EH (cell line): ENCODE data around the gene DMAC1.

Source experiments
- DNase-seq: peaks from one replicate; pipeline ENCODE4 v3.0.0-alpha.2; 2015; ENCODE audit warnings: low read depth

The DMAC1 gene

DNA sequence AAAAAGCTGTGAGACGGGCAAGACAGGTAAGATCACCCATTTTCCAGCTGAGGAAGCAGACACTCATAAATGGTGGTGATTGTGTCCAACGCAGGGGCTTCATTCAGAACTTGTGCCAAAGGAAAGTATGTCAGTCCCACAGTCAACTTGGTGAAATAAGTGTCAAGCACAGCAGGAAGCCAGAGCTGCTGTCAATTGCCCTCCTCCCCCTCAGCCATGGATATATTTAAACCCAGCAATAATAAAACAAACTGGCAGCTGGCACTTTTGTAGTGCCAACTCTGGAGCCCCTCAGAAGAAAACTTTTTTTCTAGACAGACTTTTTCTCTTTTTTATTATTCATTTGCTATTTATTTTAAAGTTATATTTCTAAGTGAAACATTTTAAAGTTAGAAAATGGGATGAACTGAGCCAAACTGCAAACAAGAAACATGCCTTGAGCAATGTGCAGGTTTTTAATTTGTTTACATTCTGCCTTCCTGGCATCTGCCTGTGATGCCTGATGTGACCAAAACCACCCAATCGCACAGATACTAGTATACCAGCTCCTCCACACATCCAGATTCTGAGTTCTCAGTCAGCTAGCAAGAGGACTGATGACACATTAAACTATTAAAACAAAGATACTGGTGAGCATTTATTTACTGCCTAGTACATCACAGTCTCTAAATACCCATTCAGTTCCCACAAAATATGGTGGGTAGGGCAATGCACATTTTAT, 17.0 kb downstream of the DMAC1 start:
- no peak for DNase-seq

DNA sequence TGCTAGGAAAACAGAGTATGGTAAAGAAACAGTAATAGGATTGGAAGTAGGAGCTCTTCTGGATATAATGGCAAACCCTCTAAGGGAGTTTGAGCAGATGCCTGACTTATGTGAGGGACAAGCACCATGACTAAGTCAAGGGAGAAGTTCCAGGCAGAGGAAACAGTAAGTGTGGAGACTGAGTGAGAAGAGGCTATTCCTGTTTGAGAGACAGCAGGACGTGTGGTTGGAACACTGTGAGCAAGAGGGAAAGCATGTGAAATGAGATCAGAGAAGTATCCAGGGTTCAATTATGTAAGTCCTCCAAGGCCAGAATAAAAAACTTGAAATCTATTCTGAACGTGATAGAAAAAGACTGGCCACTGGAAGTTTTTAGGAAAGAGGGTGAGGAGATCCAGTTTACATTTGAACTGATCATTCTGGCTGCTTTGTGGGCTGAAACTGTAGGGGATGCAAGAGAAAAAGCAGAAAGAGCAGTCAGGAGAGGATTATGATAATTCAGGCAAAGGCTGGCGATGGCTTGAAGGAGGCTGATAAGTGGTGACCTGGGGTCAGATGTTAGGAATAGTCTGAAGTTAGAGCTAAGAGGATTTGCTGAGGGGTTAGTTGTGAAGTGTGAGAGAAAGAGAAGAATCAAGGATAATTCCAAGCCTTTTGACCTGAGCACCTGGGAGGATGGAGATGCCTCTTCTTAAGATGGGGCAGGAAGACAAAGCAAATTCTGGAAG, 19.2 kb downstream of the DMAC1 start:
- DNase-seq, result peak; percentile 67

- DNase-seq, result no peak
These were observed 20.6 kb downstream of the DMAC1 start for GRCh38 chr9:7778851-7779600.

GRCh38 chr9:7777771-7778170, 21.8 kb downstream of the DMAC1 start:
- DNase-seq, result no peak

GRCh38 chr9:7770111-7770510, 29.5 kb downstream of the DMAC1 start:
- DNase-seq, result no peak

DNA sequence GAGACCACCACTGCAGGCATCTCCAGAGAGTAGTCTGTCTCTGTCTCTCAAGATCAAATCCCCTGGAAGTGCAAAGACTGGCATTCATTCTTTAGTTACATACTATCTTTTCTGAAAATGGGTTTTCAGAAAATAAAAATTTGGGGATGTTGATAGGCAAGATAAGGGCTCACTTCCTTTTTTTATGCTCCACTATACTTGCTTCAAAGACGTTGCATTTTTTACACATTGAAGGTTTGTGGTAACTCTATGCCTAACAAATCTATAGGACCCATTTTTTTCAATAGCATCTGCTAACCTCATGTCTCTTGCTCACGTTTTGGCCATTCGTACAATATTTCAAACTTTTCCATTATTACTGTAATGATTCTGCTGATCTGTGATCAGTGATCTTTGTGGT, 37.0 kb downstream of the DMAC1 start:
- DNase-seq, result no peak

GRCh38 chr9:7760014-7760415, 39.6 kb downstream of the DMAC1 start:
- DNase-seq, result no peak

GRCh38 chr9:7756088-7756487, 43.5 kb downstream of the DMAC1 start:
- DNase-seq, result no peak

GRCh38 chr9:7752481-7752880, 47.1 kb downstream of the DMAC1 start:
- no peak for DNase-seq
